COLO668 (cell line): ENCODE data around the gene GNAO1.

Experiments used
- DNase-seq: peaks from one replicate; lab custom pipeline; 2025; ENCODE audit not compliant: unreplicated experiment; lab: John Stamatoyannopoulos, UW

Gene GNAO1

DNA sequence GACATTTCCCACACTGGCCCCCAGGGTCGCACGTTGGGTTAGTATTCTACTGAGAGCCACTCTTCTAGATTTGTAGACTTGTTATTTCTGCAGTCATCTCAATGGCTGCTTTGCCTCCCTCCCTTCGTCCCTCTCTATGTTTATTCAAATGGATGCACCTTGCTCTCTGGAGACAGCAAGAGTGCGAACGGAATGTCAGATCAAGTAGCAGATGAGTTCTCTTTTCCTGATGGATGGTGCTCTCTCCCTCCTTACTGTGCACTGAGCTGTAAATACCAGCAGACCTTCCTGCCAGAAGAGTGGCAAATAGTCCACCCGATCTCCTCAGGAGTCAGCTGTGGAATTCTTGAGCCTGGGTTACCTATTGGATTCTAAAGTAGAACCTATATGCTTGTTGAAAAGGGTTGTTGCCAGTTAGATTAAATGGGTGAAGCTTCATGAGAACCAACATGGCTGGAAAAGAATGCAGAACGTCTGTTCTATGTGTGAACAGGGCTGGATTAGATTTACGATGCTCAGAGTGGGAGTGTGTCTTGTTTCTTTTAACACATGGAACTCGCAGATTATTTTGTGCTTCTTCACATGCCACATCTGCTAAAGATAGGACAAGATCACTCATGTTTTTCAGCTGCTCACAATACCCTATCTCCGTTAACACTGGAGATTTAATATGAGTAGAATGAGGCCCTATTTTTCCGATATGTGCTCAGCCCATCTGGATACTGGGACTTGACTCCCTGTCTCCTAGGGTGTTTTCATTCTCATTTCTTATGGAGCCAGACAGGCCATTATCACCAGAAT lies 6.1 kb downstream of the GNAO1 start:
- no peak for DNase-seq

- DNase-seq: no peak
Measured at GRCh38 chr16:56198006-56198754, 6.9 kb downstream of the GNAO1 start.

- DNase-seq: no peak
Measured at GRCh38 chr16:56198755-56199114, 7.4 kb downstream of the GNAO1 start.

DNA sequence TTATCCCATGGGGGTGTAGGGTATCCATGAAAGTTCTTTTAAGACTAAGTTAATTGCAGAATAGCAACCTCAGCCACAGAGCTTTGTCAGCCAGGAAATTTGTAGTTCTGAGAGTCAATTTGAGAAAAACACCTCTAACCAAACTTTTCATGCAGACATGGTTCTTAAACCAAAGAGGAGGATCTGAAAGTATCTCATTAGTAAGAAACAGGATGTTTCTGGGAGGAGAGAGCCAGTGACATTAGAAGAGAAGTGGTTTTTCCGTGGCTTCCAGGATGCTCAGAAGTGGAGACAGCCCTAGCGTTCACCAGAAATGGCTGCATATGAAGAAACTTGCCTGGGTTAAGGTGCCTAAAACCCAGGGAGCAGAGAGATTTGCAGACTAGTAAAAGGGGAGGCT lies 7.9 kb downstream of the GNAO1 start:
- no peak for DNase-seq

DNA sequence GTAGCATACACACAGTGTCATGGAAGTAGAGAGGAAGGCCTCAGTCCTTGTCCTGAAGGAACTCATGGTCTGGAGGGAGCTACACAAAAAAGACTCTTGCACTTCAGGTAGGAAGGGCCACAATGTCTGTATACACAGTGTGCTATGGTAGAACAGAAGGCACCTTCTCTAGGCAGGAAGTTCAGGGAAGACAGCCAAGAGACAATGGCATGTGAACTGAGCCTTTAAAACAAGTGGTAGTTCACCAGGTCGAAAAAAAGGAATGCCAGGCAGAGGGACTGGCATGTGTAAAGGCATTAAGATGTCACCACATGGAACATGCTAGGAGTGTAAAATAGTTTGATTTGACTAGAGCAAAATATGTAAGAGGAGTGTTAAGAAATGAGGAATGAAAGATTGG lies 9.7 kb downstream of the GNAO1 start:
- DNase-seq: no peak

GRCh38 chr16:56202036-56202435 lies 10.7 kb downstream of the GNAO1 start:
- no peak for DNase-seq

DNA sequence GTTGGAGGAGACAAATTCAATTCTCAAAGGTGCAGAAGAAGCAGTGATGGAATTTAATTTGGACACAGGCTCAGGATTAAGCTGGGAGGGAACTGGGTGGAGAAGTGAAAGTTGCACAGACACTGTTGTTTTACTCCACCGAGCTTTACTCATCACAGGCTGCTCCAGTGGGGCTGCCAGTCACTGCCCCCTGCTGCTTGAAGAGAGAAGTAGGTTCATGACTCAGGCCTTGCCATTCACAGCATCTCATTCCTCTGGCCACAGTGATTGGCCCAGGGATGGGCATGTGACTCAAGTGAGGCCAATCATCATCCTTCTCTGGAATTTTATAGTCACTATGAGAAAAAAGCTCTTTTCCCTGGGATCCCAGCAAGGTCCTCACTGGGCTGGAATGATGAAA lies 11.8 kb downstream of the GNAO1 start:
- DNase-seq: peak; percentile 7

DNA sequence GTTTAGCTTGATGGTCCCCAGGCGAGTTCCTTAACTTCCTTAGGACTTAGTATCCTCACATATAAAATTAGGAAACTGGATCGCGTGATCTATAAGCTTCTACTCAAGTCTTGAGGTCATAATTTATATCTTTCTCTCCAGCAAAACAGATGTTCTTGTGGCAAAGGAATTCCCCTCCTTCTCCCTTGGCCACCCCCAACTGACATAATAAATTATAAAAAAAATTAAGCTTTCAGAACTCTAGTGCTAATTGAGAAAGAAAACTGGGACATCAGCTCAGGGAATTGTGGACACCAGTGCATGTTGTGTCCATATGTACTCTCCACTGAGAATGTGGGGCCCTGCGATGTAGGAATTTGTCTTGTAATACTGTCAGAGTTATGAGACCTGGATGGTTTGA lies 13.5 kb downstream of the GNAO1 start:
- no peak for DNase-seq

DNA sequence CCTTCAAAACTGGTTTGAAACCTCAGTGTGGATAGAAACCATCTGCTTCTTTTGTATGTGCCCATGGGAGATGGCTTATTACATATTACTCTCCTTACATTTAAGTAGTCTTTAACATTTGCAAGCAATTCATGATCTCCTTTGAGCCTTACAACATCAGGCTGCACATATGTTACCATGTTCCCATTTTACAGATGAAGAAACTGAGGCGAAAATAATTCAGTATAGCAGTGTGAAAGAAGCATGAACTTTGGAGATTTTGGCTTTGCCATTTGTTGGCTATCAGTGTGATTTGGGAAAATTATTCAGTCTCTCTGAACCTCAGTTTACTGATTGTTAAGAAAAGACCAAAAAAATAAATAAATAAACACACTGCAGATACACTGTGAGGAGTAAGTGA lies 15.7 kb downstream of the GNAO1 start:
- no peak for DNase-seq

- DNase-seq: no peak
Measured at GRCh38 chr16:56207421-56207820, 16.1 kb downstream of the GNAO1 start.

DNA sequence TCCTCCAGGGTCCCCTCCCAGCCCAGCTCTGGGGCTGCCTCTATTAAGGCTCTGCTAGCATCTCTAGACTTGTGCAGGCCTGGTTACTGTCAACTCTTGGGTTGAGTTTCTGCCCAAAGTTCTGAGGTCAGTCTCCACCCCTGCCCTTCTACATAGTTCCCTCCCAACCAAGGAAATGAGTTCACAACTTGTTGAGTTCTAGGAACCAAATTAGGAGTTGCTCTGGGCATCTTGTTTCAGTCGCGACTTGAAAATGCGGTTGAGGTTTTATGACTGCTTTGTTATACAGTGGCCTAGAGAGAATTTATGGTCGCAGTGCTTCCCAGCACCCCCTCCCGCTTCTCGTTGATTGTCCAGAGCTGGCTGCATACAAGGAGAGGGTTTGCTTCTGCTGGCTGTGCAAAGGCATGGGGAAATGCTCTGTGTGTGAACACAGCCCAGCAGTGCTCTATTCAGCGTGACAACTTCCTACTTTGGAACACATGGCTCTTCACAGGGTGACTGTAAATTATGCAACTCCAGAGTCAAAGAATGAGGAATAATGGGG lies 20.2 kb downstream of the GNAO1 start:
- no peak for DNase-seq

DNA sequence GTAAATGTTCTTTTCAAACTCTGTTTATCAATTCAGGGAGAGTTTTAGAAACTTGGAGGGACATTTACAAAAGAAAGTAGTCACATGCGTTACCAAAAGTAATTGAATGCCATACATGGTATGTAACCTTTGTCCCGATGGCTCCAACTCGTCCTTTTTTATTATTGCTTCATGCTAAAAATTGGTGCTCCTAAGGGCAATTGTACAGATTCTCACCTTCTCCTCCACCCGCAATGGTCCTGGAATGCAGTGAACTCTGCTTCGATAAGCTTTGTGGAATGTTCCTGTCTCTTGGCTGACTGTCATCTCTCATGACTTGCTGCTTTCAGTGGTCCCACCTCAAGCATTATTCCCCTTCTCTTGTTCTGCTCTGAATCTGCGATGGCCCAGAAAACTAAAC lies 20.9 kb downstream of the GNAO1 start:
- no peak for DNase-seq

- no peak for DNase-seq
Measured at GRCh38 chr16:56221995-56222394, 30.7 kb downstream of the GNAO1 start.

DNA sequence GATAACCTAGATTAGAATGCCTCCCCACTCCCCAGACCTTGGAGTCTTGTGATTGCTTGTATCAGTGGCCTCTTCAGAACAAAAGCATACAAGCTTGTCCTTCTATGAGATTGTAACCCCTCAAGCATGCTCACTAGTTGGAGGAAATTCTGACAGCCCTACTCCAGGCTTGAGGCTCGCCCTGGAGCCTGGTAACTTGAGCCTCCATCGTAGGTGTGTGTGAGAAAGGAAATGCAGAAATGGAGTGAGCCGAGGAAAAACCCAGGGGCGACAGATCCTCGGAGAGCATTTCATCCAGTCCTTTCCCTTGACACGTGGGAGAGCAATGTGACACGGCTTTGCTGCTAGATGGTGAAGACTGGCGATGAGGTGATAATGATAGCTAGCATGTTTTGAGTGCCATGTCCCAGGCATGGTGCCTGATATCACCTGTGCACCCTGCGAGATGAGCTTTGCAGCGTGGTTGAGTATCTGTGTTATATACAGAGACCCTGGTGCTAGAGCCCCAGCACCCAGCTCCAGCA lies 31.2 kb downstream of the GNAO1 start:
- DNase-seq: no peak

DNA sequence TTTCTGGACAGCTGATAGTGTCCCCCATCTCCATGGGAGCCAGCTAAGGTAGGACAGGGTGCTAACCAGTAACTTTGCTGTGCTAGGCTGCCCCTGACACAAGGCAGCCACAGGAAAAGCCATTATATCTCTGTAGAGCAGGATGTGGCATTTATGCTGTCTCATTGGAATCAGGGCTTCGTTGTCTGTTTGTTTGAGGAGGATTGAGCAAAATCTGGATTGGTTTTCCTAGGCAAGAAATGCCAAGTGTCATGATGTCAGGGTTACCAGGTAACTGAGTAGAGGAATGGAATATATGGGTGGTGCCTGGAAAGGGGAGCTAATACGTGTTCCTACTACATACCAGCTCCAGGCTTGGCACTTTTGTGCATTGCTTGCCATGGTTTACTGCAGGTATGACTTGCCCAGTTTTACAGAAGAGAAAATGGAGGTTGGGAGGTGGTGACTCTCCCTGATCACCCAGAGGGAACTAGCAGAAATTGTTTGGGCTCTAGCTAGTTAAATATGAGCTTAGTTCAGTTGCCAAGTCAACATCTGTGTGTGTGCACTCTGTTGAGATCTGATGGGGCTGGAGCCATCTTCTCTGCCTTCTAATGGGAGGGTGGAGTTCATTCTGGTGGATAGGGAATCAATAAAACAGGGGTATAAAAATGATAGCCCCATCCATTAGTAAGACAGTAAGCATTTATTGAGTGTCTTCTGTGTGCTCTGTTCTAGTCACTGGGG lies 33.9 kb downstream of the GNAO1 start:
- DNase-seq: no peak

DNA sequence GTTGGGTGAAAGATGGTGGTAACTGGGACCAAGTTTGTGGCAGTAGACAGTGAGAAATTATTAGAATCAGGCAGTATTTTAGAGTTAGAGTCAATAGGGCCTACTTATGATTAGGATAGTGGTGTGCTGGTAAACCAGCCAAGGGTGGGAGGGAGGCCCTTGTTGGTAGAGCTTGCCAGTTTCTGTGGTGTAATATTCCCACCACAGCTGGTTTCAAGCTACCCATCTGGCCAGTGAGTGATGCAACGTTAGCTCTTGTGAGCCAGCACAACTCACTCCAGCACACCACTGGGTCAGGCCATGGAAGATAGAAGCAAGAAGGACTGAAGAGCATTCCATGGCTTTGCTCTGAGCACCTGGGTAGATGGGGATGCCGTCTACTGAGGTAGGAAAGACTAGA lies 34.9 kb downstream of the GNAO1 start:
- DNase-seq: no peak

- DNase-seq: peak; percentile 4
Measured at GRCh38 chr16:56226845-56227525, 35.7 kb downstream of the GNAO1 start.

GRCh38 chr16:56227936-56228335 lies 36.6 kb downstream of the GNAO1 start:
- DNase-seq: no peak

DNA sequence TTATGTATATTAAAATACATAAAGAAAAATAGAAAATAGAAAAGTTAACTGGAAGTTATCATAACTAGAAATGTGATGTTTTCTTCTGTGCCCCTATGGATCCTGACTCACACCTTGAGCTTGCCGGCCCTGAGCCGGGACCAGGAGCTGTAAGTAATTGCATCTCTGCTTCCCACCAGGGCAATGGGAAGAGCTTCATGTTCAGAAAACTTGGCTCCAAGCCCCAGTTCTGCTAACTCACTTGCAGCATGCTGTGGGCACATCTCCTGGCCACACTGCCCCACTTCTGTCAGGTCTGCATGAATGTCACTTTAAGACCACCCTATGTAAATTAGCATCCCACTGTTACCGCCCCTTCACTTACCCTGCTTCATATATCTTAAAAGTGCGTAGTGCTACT lies 37.2 kb downstream of the GNAO1 start:
- DNase-seq: no peak

- no peak for DNase-seq
Measured at GRCh38 chr16:56233795-56234566, 42.7 kb downstream of the GNAO1 start.
